ENCODE results near the gene SOX18. TPM values are rescaled to one million over a fixed set of nuclear protein-coding genes. Genes with fewer than 3 reads are reported as not detected.

Gene SOX18
- total and polyA plus RNA-seq, 2 of the 4 experiments (the other 2 are of a cell fraction): not detected

- Histone ChIP-seq H2BK15ac (ENCODE audit: low read depth, low read length) (no peak overlapping the region), H3K27me3 (ENCODE audit: control insufficient read depth, insufficient read depth, low read length) (no peaks in the 10 kb centered on the region), H3K9me3 (ENCODE audit: control insufficient read depth, insufficient read depth, low read length) (no peaks in the 10 kb centered on the region), H2AFZ (replicated peaks; ENCODE audit: low read length, poor library complexity) (no peak overlapping the region), H2BK120ac (ENCODE audit: low read depth, low read length) (no peak overlapping the region), H3K79me1 (ENCODE audit: low read depth in 1 of 2, low read length in 2 of 2) (peaks cover 14 to 19% of the 10 kb centered on the region in 2 experiments; a peak in 3 of 4 replicates), H3K4ac (ENCODE audit: low read depth, low read length) (no peak overlapping the region), H3K14ac (replicated peaks; ENCODE audit: low read depth, low read length) (no peak overlapping the region), H3K4me2 (ENCODE audit: low read depth, low read length) (no peak overlapping the region), H3K9ac (ENCODE audit: low read depth, low read length) (no peak overlapping the region), H3K27ac (ENCODE audit: insufficient read depth, low read length) (no peak overlapping the region), H3K36me3 (ENCODE audit: control insufficient read depth, insufficient read depth, low read length) (peaks cover 63% of the 10 kb centered on the region), H3K4me1 (ENCODE audit: control insufficient read depth, insufficient read depth, low read length) (no peaks in the 10 kb centered on the region), H2BK5ac (ENCODE audit: low read depth, low read length, poor library complexity, severe bottlenecking) (no peak overlapping the region), H2AK5ac (ENCODE audit: low read depth, low read length) (no peak overlapping the region), H3K4me3 (ENCODE audit: insufficient read depth, low read depth, low read length) (no peak overlapping the region), H3K9me1 (ENCODE audit: insufficient read depth, low read length) (peaks cover 4% of the 10 kb centered on the region; the same call in 1 of the 2 replicates), H3K23ac (ENCODE audit: low read depth, low read length) (no peak overlapping the region), H4K5ac (ENCODE audit: low read depth, low read length) (no peak overlapping the region), H2AK9ac (replicated peaks; ENCODE audit: low read depth, low read length, poor library complexity) (no peak overlapping the region), H3K56ac (ENCODE audit: extremely low read depth, insufficient read depth, low read length) (no peak overlapping the region), H3K18ac (ENCODE audit: low read depth, low read length) (no peak overlapping the region), H4K8ac (ENCODE audit: low read depth in 2 of 2, low read length in 2 of 2) (no peak overlapping the region), H2BK20ac (ENCODE audit: low read depth, low read length) (no peak overlapping the region), H4K91ac (ENCODE audit: insufficient read depth, low read depth, low read length) (no peak overlapping the region), H4K20me1 (ENCODE audit: insufficient read depth, low read length) (peaks cover 16% of the 10 kb centered on the region)
- in situ Hi-C loops (cut with MboI; ENCODE audit: low sequenced_read_pairs) (no loop called here), intact Hi-C loops (cut with micrococcal nuclease) (no loop called here), dilution Hi-C loops (cut with HindIII; ENCODE audit: low sequenced_read_pairs, unreplicated experiment) (no loop called here)
- ATAC-seq (ENCODE audit: low read depth): no peak
- 98% methylated on average over 22 of the region's 36 CpGs; no CpG with 5 or more reads in 1 of the 2 experiments for WGBS, 2 experiments (ENCODE audit: extremely low coverage in 2 of 2, insufficient read length in 1 of 2)
- TF ChIP-seq MAZ (IDR thresholded peaks at IDR 0.05; ENCODE audit: borderline replicate concordance, low read depth, low read length): no peak
- TF ChIP-seq USF2 (IDR thresholded peaks at IDR 0.05; ENCODE audit: low read depth, low read length): no peak
- no peak for TF ChIP-seq SMC3 (IDR thresholded peaks at IDR 0.05; ENCODE audit: low read depth, low read length)
- TF ChIP-seq RAD21 (IDR thresholded peaks at IDR 0.05; ENCODE audit: low read length): no peak
- BruUV-seq (replicated peaks): no TSS peak
- no peak for DNase-seq
- CTCF ChIA-PET: no interaction called here
- POLR2A ChIA-PET (ENCODE audit: unreplicated experiment): no interaction called here
Observed at GRCh38 chr20:64021124-64021975, 28.1 kb downstream of the SOX18 start.
